Hepatocyte (in vitro differentiated cells): ENCODE data around the gene AGT.

ENCODE experiments used
- EZH2phosphoT487 ChIP-seq: fragments of 200-600 bp; sonication (generic); IDR thresholded peaks from one replicate; pipeline ENCODE4 v1.6.1; 2018; ENCODE audit warnings: antibody characterized with exemption, mild to moderate bottlenecking, low read depth, moderate library complexity; ENCODE audit not compliant: unreplicated experiment, severe bottlenecking
- TF ChIP-seq, protein P1 (sequence below): fragments of 200-600 bp; sonication (generic); IDR thresholded peaks from 2 replicates; pipeline ENCODE4 v1.5.1; 2016; ENCODE audit warnings: antibody characterized with exemption, mild to moderate bottlenecking; ENCODE audit not compliant: poor library complexity

GRCh38 chr1:230712470-230712942 is 1.4 kb downstream of the AGT start:
- TF ChIP-seq, protein P1, sequence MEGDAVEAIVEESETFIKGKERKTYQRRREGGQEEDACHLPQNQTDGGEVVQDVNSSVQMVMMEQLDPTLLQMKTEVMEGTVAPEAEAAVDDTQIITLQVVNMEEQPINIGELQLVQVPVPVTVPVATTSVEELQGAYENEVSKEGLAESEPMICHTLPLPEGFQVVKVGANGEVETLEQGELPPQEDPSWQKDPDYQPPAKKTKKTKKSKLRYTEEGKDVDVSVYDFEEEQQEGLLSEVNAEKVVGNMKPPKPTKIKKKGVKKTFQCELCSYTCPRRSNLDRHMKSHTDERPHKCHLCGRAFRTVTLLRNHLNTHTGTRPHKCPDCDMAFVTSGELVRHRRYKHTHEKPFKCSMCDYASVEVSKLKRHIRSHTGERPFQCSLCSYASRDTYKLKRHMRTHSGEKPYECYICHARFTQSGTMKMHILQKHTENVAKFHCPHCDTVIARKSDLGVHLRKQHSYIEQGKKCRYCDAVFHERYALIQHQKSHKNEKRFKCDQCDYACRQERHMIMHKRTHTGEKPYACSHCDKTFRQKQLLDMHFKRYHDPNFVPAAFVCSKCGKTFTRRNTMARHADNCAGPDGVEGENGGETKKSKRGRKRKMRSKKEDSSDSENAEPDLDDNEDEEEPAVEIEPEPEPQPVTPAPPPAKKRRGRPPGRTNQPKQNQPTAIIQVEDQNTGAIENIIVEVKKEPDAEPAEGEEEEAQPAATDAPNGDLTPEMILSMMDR = no peak
- no peak for TF ChIP-seq EZH2phosphoT487
